Measurements from ENCODE around the gene GABRG3. TPM values are rescaled to one million over a fixed set of nuclear protein-coding genes. Genes with fewer than 3 reads are reported as not detected.
"Not testable (repeated sequence)": the region's sequence is repeated elsewhere in the genome, so short reads cannot be mapped to it uniquely, and the experiment has no call there.

Gene GABRG3
- total RNA-seq, 4 donors from 2014 or later: not detected

DNA sequence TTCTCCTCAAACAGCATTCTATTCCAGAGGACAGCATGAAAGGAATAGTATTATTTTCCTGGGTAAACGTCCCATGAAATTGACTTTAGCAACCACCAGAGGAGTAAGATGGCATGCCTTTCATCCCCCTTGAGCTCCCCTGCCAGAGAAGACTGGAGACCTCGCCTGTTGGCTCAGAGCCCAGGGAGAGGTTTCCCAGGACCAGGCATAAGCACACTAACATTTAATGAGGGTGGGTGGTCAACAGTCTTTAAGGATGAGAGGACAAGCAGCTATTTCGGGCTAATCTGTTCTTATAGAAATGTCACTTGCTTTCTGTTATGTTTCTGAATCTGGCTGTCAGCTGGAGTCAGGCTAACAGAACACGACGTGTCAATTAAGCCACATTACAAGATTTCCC lies 390.5 kb downstream of the GABRG3 start:
- ATAC-seq (ENCODE audit: low FRiP score) (no peak), DNase-seq (ENCODE audit: low spot score) (no peak)
- TF ChIP-seq, protein P1, sequence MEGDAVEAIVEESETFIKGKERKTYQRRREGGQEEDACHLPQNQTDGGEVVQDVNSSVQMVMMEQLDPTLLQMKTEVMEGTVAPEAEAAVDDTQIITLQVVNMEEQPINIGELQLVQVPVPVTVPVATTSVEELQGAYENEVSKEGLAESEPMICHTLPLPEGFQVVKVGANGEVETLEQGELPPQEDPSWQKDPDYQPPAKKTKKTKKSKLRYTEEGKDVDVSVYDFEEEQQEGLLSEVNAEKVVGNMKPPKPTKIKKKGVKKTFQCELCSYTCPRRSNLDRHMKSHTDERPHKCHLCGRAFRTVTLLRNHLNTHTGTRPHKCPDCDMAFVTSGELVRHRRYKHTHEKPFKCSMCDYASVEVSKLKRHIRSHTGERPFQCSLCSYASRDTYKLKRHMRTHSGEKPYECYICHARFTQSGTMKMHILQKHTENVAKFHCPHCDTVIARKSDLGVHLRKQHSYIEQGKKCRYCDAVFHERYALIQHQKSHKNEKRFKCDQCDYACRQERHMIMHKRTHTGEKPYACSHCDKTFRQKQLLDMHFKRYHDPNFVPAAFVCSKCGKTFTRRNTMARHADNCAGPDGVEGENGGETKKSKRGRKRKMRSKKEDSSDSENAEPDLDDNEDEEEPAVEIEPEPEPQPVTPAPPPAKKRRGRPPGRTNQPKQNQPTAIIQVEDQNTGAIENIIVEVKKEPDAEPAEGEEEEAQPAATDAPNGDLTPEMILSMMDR (IDR thresholded peaks at IDR 0.05): no peak

DNA sequence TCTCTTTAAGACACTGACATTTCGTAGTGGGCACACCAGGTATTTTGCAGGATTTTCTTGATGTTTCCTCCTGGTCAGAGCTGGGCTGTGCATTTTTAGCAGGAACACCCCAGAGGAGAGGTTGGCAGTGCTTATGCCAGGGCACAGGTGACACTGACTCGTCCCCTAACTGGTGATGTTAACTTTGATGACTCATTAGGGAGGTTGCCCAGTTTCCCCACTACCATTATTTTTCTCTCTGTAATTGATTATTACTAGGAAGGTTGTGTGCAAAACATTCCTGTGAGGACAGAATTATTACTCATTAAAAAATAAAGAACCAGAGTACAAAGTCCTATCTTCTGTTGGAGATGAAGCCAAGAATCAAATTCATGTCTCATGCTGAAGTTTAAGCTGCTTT lies 394.5 kb downstream of the GABRG3 start:
- no peak for ATAC-seq (ENCODE audit: low FRiP score)
- TF ChIP-seq, protein P1 (IDR thresholded peaks at IDR 0.05): no peak
- DNase-seq (ENCODE audit: low spot score): no peak

DNA sequence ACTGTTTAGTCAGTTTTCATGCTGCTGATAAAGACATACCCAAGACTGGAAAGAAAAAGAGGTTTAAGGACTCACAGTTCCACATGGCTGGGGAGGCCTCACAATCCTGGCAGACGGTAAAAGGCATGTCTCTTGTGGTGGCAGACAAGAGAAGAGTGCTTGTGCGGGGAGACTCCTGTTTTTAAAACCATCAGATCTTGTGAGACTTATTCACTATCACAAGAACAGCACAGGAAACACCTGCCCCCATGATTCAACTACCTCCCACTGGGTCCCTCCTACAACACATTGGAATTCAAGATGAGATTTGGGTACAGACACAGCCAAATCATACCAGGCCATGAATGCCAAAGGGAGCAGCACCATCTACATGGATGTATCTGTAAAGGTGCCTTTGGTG lies 406.4 kb downstream of the GABRG3 start:
- ATAC-seq (ENCODE audit: low FRiP score); DNase-seq (ENCODE audit: low spot score): not testable (repeated sequence)

DNA sequence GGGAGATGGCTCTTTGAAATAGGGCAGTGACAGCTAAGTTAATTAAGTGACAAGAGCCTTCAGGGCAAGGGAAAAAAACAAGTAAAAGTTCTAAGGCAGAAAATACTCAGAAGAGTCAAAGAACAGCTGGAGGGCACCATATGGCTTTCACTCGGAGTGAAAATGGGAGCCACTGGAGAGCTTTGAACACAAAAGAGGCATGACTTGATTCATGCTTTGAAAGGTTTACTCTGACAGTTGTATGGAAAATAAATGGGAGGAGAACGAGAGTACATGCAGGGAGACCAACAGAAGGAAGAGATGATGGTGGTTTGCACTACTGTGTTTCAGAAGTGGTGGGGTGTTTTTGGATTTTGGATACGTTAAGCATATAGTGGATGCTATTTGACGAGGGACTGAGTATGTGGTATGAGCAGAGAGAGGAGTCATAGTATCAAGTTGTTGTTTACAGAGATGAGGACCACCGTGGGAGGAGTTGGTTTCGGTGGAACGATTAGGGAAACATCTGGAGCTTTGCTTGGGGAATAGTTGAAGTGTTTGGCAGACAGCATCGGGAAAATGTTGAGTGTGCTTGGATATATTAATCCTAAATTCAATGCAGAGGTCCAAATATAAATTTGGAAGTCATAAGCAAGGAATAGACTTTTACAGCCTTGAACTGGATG lies 411.5 kb downstream of the GABRG3 start:
- DNase-seq (ENCODE audit: low spot score): no peak

DNA sequence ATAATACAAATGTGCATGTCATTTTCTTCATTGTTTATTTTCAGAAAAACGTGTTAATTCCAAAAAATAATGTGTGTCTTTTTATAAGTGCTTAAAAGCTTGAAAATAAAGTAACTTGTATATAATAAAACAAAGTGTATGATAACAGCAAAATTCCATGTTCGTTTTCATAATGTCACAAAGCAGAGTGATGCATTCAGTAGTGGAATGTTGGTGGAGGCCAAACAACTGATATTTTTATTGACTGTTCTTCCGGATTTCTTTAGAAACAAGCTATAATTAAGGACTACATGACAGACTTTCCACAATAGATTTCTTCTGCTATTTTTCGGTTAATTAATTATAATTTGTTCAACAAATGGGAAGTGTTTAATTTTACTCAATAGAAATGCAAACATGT lies 412.7 kb downstream of the GABRG3 start:
- ATAC-seq (ENCODE audit: low FRiP score) (no peak), DNase-seq (ENCODE audit: low spot score) (no peak)
- TF ChIP-seq, protein P1 (IDR thresholded peaks at IDR 0.05): no peak

More for the DNA sequence above, 411.5 kb downstream of the GABRG3 start:
- ATAC-seq (ENCODE audit: low FRiP score): no peak
- TF ChIP-seq, protein P1 (IDR thresholded peaks at IDR 0.05): no peak

DNA sequence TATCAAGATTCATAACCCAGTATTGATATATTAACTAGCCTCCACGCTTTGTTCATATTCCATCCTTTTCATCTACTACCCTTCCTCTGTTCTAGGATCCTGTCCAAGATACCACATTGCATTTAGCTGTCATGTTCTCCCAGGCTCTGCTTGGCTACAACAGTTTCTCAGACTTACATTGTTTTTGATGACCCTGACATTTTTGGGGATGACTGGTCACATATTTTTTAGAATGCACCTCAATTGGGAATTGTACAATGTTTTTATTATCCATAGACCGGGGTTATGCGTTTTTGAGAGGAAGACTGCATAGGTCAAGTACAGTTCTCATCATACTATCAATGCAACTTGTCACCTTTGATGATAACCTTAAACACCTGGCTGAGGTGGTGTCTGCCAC lies 421.2 kb downstream of the GABRG3 start:
- DNase-seq (ENCODE audit: low spot score) (no peak), ATAC-seq (ENCODE audit: low FRiP score) (no peak)
- TF ChIP-seq, protein P1 (IDR thresholded peaks at IDR 0.05): no peak

DNA sequence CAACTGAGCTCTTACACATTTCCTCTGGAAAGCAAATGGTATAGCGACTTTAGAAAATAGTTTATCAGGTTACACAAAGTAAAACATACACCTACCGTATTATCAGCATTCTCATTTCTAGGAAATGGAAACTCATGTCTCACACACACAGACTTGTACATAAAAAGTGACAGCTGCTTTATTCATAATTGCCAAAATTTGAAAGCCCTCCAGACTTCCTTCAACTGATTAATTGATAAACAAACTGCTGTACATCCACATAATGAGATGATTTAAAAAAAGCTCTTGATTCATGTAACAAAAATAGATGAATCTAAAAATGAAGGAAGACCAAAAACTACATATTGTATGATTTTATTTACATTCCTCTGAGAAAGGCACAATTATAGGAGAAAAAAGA lies 425.5 kb downstream of the GABRG3 start:
- TF ChIP-seq, protein P1 (IDR thresholded peaks at IDR 0.05): no peak
- ATAC-seq (ENCODE audit: low FRiP score): no peak
- DNase-seq (ENCODE audit: low spot score): no peak
